HepG2 (cell line): Measurements from ENCODE around the gene AARSD1. TPM values are rescaled to one million over a fixed set of nuclear protein-coding genes. Genes with fewer than 3 reads are reported as not detected.

Experiments
- ERF ChIP-seq: IDR thresholded peaks from 2 replicates; pipeline ENCODE4 v1.6.1; 2018; ENCODE audit warnings: missing biosample characterization, missing genetic modification reagents
- FOXC1 ChIP-seq: sonication (generic); formaldehyde crosslinking; IDR thresholded peaks from 2 replicates; pipeline ENCODE4 v1.8.0; 2022; ENCODE audit warnings: mild to moderate bottlenecking, missing genetic modification reagents, borderline replicate concordance
- HMG20A ChIP-seq: IDR thresholded peaks from 2 replicates; pipeline ENCODE4 v1.6.1; 2016; ENCODE audit warnings: borderline replicate concordance
- HMGXB4 ChIP-seq, 2 experiments: sonication (generic) in 1 of 2; formaldehyde crosslinking in 1 of 2; IDR thresholded peaks; 2 replicates each; pipeline versions ENCODE4 v1.4.0 to v1.6.1; 2018 to 2020; ENCODE audit warnings: missing genetic modification reagents in 2 of 2, borderline replicate concordance in 1 of 2, low read depth in 1 of 2, mild to moderate bottlenecking in 1 of 2, missing biosample characterization in 1 of 2
- KDM2A ChIP-seq: sonication (generic); formaldehyde crosslinking; IDR thresholded peaks from 2 replicates; pipeline ENCODE4 v1.4.0; 2020; ENCODE audit warnings: low read depth, missing genetic modification reagents, borderline replicate concordance
- PLSCR1 ChIP-seq: sonication (generic); formaldehyde crosslinking; IDR thresholded peaks from 2 replicates; pipeline ENCODE4 v1.5.0; 2020; ENCODE audit warnings: missing genetic modification reagents, mild to moderate bottlenecking, borderline replicate concordance
- TFDP2 ChIP-seq: sonication (generic); formaldehyde crosslinking; IDR thresholded peaks from 2 replicates; pipeline ENCODE4 v1.4.0; 2020; ENCODE audit warnings: missing genetic modification reagents
- ZFP36L1 ChIP-seq: sonication (generic); formaldehyde crosslinking; IDR thresholded peaks from 2 replicates; pipeline ENCODE4 v1.8.0; 2022; ENCODE audit warnings: mild to moderate bottlenecking, missing genetic modification reagents, moderate library complexity
- ZNF136 ChIP-seq: sonication (generic); formaldehyde crosslinking; IDR thresholded peaks from 2 replicates; pipeline ENCODE4 v1.8.1; 2022; ENCODE audit warnings: low read depth, mild to moderate bottlenecking, moderate library complexity, missing genetic modification reagents
- ZNF446 ChIP-seq: sonication (generic); formaldehyde crosslinking; IDR thresholded peaks from 2 replicates; pipeline ENCODE4 v1.5.0; 2020; ENCODE audit warnings: mild to moderate bottlenecking, missing genetic modification reagents
- ZNF543 ChIP-seq: sonication (generic); formaldehyde crosslinking; IDR thresholded peaks from 2 replicates; pipeline ENCODE4 v1.4.0; 2020; ENCODE audit warnings: mild to moderate bottlenecking, missing genetic modification reagents
- ZNF704 ChIP-seq: sonication (generic); formaldehyde crosslinking; IDR thresholded peaks from 2 replicates; pipeline ENCODE4 v1.8.1; 2023; ENCODE audit warnings: mild to moderate bottlenecking, inconsistent platforms, moderate library complexity, missing genetic modification reagents, borderline replicate concordance
- ZNF780A ChIP-seq: sonication (generic); formaldehyde crosslinking; IDR thresholded peaks from 2 replicates; pipeline ENCODE4 v1.8.0; 2022; ENCODE audit warnings: mild to moderate bottlenecking, missing genetic modification reagents, moderate library complexity
- polyA plus RNA-seq, 8 experiments: library from polyadenylated mRNA; depleted of rRNA in 3 of 8; stranded (reverse) in 7 of 8; unstranded in 1 of 8; fragments of >200 nt; fragmentation: Illumina TruSeq in 4 of 8; extraction: Trizol in 4 of 8; gene quantifications; 2 replicates each; pipeline versions ENCODE4 v1.2.1 to v1.2.3, GENCODE V29; 2011 to 2016; ENCODE audit warnings: low read depth in 4 of 8, missing spikeins in 1 of 8, mixed read lengths in 1 of 8; ENCODE audit not compliant: insufficient read depth in 1 of 8
- total RNA-seq, 5 experiments: library from RNA; depleted of rRNA; stranded (reverse); fragments of >200 nt; fragmentation: Illumina TruSeq; extraction: Trizol; gene quantifications; 2 replicates each; pipeline ENCODE4 v1.2.3, GENCODE V29; 2016; ENCODE audit warnings: low read depth in 1 of 5
- TF ChIP-seq, protein P1 (sequence below): IDR thresholded peaks from 2 replicates; pipeline ENCODE4 v1.6.1; 2012; ENCODE audit warnings: low read length, improper control_type of control experiment

The AARSD1 gene
- total and polyA plus RNA-seq, 2 of the 13 experiments (the other 11 are each of a cell fraction or from before 2014, with no cell fraction given): 24.7 to 29.3 TPM

- TF ChIP-seq ZNF704 (CRISPR knock-in tag) (no peak; the same call in 1 of the 2 replicates), ZNF780A (no peak), ERF (no peak; the same call in 1 of the 2 replicates), ZFP36L1 (peak; percentile 67), ZNF543 (CRISPR knock-in tag) (no peak), HMGXB4 (CRISPR knock-in tag; IDR thresholded peaks at IDR 0.05; ENCODE audit: borderline replicate concordance in 1 of 2, low read depth in 1 of 2) (peak; percentile 64 to 75; a peak in 3 of 4 replicates), ZNF446 (peak; percentile 79; the same call in 1 of the 2 replicates), ZNF136 (peak; percentile 86; the same call in 1 of the 2 replicates), PLSCR1 (CRISPR knock-in tag) (no peak), KDM2A (CRISPR knock-in tag) (peak; percentile 16; the same call in 1 of the 2 replicates), HMG20A (CRISPR knock-in tag) (no peak), FOXC1 (CRISPR knock-in tag) (peak; percentile 91), TFDP2 (CRISPR knock-in tag) (0 out of 2 replicates have a peak, but pooled peaks have one; percentile 10)
- TF ChIP-seq, protein P1, sequence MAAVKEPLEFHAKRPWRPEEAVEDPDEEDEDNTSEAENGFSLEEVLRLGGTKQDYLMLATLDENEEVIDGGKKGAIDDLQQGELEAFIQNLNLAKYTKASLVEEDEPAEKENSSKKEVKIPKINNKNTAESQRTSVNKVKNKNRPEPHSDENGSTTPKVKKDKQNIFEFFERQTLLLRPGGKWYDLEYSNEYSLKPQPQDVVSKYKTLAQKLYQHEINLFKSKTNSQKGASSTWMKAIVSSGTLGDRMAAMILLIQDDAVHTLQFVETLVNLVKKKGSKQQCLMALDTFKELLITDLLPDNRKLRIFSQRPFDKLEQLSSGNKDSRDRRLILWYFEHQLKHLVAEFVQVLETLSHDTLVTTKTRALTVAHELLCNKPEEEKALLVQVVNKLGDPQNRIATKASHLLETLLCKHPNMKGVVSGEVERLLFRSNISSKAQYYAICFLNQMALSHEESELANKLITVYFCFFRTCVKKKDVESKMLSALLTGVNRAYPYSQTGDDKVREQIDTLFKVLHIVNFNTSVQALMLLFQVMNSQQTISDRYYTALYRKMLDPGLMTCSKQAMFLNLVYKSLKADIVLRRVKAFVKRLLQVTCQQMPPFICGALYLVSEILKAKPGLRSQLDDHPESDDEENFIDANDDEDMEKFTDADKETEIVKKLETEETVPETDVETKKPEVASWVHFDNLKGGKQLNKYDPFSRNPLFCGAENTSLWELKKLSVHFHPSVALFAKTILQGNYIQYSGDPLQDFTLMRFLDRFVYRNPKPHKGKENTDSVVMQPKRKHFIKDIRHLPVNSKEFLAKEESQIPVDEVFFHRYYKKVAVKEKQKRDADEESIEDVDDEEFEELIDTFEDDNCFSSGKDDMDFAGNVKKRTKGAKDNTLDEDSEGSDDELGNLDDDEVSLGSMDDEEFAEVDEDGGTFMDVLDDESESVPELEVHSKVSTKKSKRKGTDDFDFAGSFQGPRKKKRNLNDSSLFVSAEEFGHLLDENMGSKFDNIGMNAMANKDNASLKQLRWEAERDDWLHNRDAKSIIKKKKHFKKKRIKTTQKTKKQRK: no peak
These were observed 16.6 kb upstream of the AARSD1 start (continued) for GRCh38 chr17:42980766-42981397.
